ENCODE results near the gene LAPTM5. TPM values are rescaled to one million over a fixed set of nuclear protein-coding genes. Genes with fewer than 3 reads are reported as not detected.
"Not testable (repeated sequence)": the region's sequence is repeated elsewhere in the genome, so short reads cannot be mapped to it uniquely, and the experiment has no call there.

Gene LAPTM5
- total RNA-seq, 3 donors from 2014 or later = 68.3 to 97.3 (median 86.8) TPM

DNA sequence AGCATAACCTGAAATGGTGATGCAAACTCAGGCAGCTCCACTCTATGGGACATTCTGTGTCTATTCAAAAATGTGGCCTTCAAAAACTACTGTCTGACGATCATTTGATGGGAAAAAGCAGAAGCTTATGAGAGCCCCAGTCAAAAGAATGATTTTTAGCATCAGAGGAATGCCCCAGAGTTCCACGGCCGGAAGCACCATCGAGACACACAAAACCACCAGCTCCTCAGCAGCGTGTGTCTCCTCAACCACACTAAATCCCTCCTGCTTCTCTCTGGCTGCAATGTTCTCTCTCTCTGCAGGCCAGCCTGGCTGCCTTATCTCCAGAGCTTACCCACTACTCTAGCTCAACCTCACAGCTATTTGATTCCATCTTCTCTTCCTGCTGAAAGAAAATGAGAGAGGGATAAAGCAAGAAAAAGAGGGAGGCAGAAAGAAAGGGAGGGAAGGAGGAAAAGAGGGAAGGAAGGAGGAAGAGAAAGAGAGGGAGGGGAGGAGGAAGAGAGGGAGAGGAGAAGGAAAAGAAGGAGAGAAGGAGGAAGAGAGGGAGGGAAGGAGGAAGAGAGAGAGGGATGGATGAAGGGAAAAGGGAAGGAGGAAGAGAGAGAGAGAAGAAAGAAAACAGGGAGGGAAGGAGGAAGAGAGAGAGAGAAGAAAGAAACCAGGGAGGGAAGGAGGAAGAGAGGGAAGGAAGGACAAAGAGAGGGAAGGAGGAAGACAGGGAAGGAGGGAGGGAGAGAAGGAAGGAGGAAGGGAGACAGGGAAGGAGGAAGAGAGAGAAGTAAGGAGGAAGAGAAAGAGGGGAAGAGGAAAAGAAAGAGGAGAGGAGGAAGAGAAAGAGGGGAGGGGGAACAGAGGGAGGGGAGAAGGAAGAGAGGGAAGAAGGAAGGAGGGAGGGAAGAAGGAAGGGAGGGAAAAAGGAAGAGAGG lies 33.5 kb upstream of the LAPTM5 start:
- H3K4me1 Mint-ChIP-seq (ENCODE audit: low read depth) = peaks cover 6% of the 10 kb centered on the region
- peaks cover 15% of the 10 kb centered on the region for H3K27me3 Mint-ChIP-seq (ENCODE audit: low read depth)
- no peak for DNase-seq
- H3K9me3 Mint-ChIP-seq = no peaks in the 10 kb centered on the region
- peak; percentile 30 to 48 for ATAC-seq
- no peak overlapping the region for H3K4me3 Mint-ChIP-seq
- H3K36me3 Mint-ChIP-seq (ENCODE audit: insufficient read depth) = no peaks in the 10 kb centered on the region

DNA sequence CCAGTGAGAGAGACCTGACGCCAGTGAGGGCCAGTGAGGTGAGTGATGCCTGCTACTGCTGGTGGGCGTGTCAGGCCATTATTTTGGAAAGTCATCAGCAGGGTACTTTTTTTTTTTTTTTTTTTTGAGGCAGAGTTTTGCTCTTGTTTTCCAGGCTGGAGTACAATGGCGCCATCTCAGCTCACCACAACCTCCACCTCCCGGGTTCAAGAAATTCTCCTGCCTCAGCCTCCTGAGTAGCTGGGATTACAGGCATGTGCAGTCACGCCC lies 32.6 kb upstream of the LAPTM5 start:
- not testable (repeated sequence) for H3K36me3 Mint-ChIP-seq (ENCODE audit: insufficient read depth); ATAC-seq; H3K9me3 Mint-ChIP-seq; H3K4me3 Mint-ChIP-seq; DNase-seq; H3K4me1 Mint-ChIP-seq (ENCODE audit: low read depth)
- peaks cover 15% of the 10 kb centered on the region for H3K27me3 Mint-ChIP-seq (ENCODE audit: low read depth)

GRCh38 chr1:30789388-30790255 lies 32.0 kb upstream of the LAPTM5 start:
- H3K9me3 Mint-ChIP-seq = no peaks in the 10 kb centered on the region
- no peak overlapping the region for H3K4me3 Mint-ChIP-seq
- ATAC-seq (no peak), DNase-seq (no peak)
- peaks cover 15% of the 10 kb centered on the region for H3K27me3 Mint-ChIP-seq (ENCODE audit: low read depth)
- peaks cover 6% of the 10 kb centered on the region for H3K4me1 Mint-ChIP-seq (ENCODE audit: low read depth)
- H3K36me3 Mint-ChIP-seq (ENCODE audit: insufficient read depth) = no peaks in the 10 kb centered on the region

DNA sequence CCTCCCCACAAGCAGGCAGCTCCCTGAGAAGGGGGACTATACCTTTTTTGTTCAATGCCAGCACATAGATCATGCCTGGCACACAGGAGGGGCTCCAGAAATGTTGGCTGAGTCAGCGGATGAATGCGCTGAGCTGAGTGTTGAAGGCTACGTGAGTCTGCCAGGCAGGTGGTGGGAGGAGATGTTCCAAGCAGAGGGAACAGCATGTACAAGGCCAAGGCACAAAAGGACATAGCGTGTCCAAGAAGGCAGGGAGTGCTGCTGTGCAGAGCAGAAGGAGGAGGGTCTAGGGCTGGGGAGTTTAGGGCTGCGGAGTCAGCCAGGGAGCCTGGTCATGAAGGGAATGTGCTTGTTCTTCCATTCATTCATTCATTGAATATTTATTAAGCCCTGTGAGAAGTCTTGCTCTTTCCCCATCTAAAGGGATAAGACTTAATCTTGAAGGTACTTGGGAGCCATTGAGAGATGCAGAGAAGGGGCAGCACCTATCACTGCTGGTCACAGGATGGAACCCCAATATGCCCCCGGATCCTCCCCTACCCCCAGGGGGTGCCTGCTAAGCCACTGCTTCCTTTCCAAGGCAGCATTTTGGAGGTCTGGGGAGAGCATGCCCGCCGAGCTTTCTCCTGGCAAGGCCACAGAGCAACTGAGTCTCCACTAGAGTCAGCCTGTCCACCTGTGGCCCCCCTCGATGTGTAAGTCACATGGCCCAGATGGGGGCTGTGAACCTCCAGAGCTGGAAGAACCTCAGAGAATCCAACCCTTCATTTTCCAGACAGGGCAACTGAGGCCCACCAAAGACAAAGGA lies 31.2 kb upstream of the LAPTM5 start:
- peaks cover 6% of the 10 kb centered on the region for H3K4me1 Mint-ChIP-seq (ENCODE audit: low read depth)
- ATAC-seq = no peak

GRCh38 chr1:30787856-30788495 lies 30.4 kb upstream of the LAPTM5 start:
- peaks cover 6% of the 10 kb centered on the region for H3K4me1 Mint-ChIP-seq (ENCODE audit: low read depth)
- H3K36me3 Mint-ChIP-seq (ENCODE audit: insufficient read depth) = no peaks in the 10 kb centered on the region
- no peaks in the 10 kb centered on the region for H3K9me3 Mint-ChIP-seq
- no peak overlapping the region for H3K4me3 Mint-ChIP-seq
- ATAC-seq = no peak
- H3K27me3 Mint-ChIP-seq (ENCODE audit: low read depth) = peaks cover 12% of the 10 kb centered on the region
- DNase-seq = no peak

More for the DNA sequence above, 31.2 kb upstream of the LAPTM5 start:
- no peak for DNase-seq
- H3K27me3 Mint-ChIP-seq (ENCODE audit: low read depth) = peaks cover 17% of the 10 kb centered on the region
- H3K9me3 Mint-ChIP-seq = no peaks in the 10 kb centered on the region
- no peaks in the 10 kb centered on the region for H3K36me3 Mint-ChIP-seq (ENCODE audit: insufficient read depth)
- H3K4me3 Mint-ChIP-seq = no peak overlapping the region

GRCh38 chr1:30787266-30787665 lies 29.7 kb upstream of the LAPTM5 start:
- no peak overlapping the region for H3K4me3 Mint-ChIP-seq

DNA sequence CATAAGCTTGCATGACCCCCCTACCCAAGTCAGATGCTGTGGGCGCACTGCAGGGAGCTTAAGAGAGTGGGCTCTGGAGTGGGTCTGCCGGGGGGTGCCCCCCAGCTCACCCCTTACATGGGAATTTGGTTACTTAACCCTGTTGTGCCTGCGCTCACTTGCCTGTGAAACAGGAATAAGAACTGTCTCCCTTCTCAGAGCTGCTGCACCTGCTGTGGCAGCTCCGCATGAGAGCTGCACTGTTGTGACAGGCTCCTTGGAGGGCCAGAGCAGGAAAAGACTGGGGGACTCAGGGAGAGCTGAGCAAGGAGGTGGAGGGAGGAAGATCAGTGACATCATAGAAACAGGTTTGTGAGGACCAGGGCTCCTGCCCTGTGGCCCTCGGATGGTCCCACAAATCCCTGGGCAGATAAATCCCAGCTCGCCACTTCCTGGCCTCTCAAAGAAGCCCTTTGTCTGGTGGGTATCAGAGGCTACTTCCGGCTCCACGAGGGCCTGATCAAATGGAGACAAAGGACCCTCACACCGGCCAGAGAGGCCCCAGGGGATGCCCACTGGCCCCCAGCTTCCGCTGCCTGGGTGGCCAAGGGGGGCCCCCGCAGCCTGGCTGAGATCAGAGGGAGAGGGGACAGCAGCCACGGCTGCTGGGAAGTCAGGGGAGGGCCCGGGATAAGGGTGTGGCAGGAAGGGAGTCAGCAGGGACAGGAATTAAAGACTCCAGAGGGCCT lies 28.9 kb upstream of the LAPTM5 start:
- DNase-seq (no peak), ATAC-seq (no peak)
- no peaks in the 10 kb centered on the region for H3K9me3 Mint-ChIP-seq
- H3K4me1 Mint-ChIP-seq (ENCODE audit: low read depth) = peaks cover 8% of the 10 kb centered on the region
- peaks cover 9% of the 10 kb centered on the region for H3K27me3 Mint-ChIP-seq (ENCODE audit: low read depth)
- no peaks in the 10 kb centered on the region for H3K36me3 Mint-ChIP-seq (ENCODE audit: insufficient read depth)
- no peak overlapping the region for H3K4me3 Mint-ChIP-seq

More at GRCh38 chr1:30787266-30787665, 29.7 kb upstream of the LAPTM5 start:
- Mint-ChIP-seq H3K4me1 (ENCODE audit: low read depth) (peaks cover 8% of the 10 kb centered on the region), H3K36me3 (ENCODE audit: insufficient read depth) (no peaks in the 10 kb centered on the region), H3K27me3 (ENCODE audit: low read depth) (peaks cover 11% of the 10 kb centered on the region), H3K9me3 (no peaks in the 10 kb centered on the region)
- DNase-seq (no peak), ATAC-seq (no peak)

DNA sequence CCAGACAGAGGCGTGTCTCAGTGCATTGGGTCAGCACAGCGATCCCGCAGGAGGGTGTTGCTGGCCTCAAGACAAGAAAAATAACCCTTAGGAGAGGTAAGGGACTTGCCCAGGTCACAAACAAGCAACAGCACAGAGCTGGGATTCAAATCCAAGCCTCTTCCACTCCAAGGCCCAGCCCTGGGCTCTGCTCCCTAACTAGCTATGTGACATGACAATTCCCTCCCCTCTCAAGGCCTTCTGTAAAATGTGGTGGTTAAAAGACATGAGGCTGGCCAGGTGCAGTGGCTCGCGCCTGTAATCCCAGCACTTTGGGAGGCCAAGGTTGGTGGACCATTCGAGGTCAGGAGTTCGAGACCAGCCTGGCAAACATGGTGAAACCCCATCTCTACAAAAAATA lies 28.1 kb upstream of the LAPTM5 start:
- H3K4me1 Mint-ChIP-seq (ENCODE audit: low read depth) = peaks cover 4% of the 10 kb centered on the region
- DNase-seq = no peak
- no peaks in the 10 kb centered on the region for H3K36me3 Mint-ChIP-seq (ENCODE audit: insufficient read depth)
- no peaks in the 10 kb centered on the region for H3K9me3 Mint-ChIP-seq
- H3K4me3 Mint-ChIP-seq = no peak overlapping the region
- peaks cover 9% of the 10 kb centered on the region for H3K27me3 Mint-ChIP-seq (ENCODE audit: low read depth)
- ATAC-seq = no peak

DNA sequence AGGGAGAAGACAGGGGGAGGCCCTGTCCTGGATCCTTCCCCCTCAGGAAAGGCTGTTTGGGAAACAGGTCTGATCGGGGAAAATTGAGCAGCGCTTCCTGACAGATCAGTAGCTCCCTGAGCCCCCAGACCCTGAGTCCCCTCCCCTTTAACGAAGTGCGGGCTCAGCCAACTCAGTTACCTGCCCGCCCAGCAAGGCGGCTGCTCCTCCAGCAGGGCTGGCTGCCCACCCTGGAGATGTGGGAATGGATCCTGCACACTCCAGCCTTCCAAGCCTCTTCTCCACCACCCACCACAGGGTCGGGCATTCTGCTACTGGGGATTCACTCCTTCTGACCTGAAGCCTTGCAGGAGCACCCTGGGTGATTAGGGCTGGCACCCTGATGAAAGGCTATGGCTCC lies 27.6 kb upstream of the LAPTM5 start:
- H3K36me3 Mint-ChIP-seq (ENCODE audit: insufficient read depth) = no peaks in the 10 kb centered on the region
- H3K9me3 Mint-ChIP-seq = no peaks in the 10 kb centered on the region
- no peak overlapping the region for H3K4me3 Mint-ChIP-seq
- peaks cover 4% of the 10 kb centered on the region for H3K4me1 Mint-ChIP-seq (ENCODE audit: low read depth)
- peaks cover 9% of the 10 kb centered on the region for H3K27me3 Mint-ChIP-seq (ENCODE audit: low read depth)
- ATAC-seq (no peak), DNase-seq (no peak)

DNA sequence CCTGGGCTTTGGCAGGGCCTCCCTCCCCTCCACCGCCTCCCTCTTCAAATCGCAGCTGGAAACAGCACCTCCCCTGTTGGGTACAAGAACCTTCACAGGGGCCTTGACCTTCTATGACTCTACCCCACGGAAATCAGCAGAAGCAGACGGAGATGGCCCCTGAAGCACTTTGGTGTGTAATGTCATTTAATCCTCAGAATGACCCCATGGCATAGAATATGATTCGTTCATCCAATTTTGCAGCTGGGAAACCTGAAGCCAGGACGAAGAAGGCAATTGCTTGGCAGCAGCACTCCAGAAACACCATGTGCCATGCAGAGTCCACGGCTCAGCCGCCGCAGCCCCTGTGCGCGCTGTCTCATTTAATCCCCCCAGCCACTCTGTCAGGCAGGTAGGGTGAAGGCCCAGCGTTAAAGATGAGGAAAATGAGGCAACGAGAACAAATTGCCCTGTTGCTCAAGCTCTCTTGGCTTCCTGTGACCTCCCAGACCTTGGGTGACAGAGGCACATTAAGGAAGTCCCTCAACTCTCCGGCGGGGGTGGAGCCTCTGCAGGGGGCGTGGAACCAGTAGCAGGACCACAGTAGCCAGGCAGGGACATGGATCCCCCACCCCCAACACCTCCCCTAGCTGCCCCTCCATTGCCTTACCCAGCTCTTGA lies 25.8 kb upstream of the LAPTM5 start:
- ATAC-seq = no peak

DNA sequence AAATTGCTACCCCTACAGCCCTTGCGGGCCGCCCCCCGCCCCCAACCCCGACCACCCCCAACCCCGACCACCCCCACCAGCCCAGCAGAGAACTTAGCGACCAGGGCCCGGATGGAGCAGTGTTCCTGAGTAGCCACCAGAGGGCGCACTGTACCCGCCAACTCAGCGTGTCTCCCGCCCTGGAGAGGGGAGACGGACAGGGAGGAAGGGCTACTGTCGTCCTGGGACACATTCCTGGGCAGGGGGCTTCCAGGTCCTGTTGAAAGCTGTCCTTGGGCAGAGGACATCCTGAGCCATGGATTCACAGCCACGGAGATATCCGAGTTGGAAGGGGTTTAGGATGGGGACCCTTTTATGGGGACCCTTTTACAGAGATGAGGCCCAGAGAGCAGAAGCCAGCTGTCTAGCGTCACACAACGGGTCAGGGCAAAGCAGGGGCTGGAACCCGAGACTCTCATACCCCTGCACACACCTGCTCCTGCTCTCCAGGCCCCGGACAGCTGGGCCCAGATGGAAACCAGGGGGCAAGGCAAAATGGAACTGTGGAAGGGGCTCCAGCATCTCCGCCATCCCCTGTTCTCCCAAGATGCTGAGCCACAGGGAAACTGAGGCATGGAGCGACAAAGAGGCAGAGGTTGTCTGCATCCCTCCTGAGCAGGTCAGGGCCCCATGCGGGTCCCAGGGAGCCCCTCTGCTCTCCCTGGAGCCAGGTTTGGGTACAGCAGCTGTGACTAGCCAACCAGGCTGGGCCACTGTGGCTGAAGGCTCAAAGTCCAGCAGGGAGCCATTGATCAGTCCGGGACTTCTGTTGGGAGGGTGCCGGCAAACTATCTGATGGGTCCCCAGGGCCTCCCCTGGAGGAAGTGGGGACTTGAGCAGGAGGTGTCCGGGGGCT lies 25.0 kb upstream of the LAPTM5 start:
- Mint-ChIP-seq H3K27me3 (ENCODE audit: low read depth) (peaks cover 3% of the 10 kb centered on the region), H3K4me3 (no peak overlapping the region), H3K9me3 (no peaks in the 10 kb centered on the region), H3K36me3 (ENCODE audit: insufficient read depth) (no peaks in the 10 kb centered on the region), H3K4me1 (ENCODE audit: low read depth) (peaks cover 16% of the 10 kb centered on the region)
- peak; percentile 76 for DNase-seq
- peak; percentile 80 to 88 for ATAC-seq

More for the DNA sequence above, 25.8 kb upstream of the LAPTM5 start:
- peaks cover 16% of the 10 kb centered on the region for H3K4me1 Mint-ChIP-seq (ENCODE audit: low read depth)
- H3K27me3 Mint-ChIP-seq (ENCODE audit: low read depth) = peaks cover 9% of the 10 kb centered on the region
- H3K9me3 Mint-ChIP-seq = no peaks in the 10 kb centered on the region
- no peaks in the 10 kb centered on the region for H3K36me3 Mint-ChIP-seq (ENCODE audit: insufficient read depth)
- no peak for DNase-seq
- H3K4me3 Mint-ChIP-seq = no peak overlapping the region

DNA sequence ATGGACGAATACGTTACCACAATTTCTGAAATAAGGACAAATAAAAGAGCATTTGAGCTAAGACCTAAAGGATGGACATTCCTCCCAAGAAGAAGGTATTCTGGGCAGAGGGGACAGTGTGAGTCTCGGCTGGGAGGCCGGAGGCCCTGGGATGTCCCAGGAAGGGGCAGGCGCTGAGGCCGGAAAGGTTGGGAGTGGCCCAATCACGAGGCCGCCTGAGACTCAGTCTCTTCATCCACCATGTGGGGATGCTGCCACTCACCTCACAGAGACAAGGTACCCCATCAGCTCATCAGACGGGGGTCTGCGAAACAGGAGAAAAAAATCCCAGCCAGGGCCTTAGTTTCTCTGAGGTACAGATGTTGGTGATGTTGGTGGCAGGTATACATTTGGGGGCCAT lies 24.3 kb upstream of the LAPTM5 start:
- peaks cover 2% of the 10 kb centered on the region for H3K27me3 Mint-ChIP-seq (ENCODE audit: low read depth)
- H3K36me3 Mint-ChIP-seq (ENCODE audit: insufficient read depth) = no peaks in the 10 kb centered on the region
- H3K4me1 Mint-ChIP-seq (ENCODE audit: low read depth) = peaks cover 16% of the 10 kb centered on the region
- H3K4me3 Mint-ChIP-seq = no peak overlapping the region
- no peak for ATAC-seq
- no peaks in the 10 kb centered on the region for H3K9me3 Mint-ChIP-seq
- DNase-seq = no peak
